B cell (primary cell): ENCODE results near the gene BHLHE40. TPM values are rescaled to one million over a fixed set of nuclear protein-coding genes. Genes with fewer than 3 reads are reported as not detected.

ENCODE experiments used
- ATAC-seq: fragments of 200-7000 bp; cut with Tn5 transposase; one replicate; pipeline ENCODE4 v1.10.0; 2021; ENCODE audit warnings: low read depth, mild to moderate bottlenecking, moderate number of reproducible peaks, moderate library complexity
- CTCF ChIA-PET: fragments of 350-600 bp; sonication (Branson Sonifier 250); formaldehyde crosslinking; loops from one replicate; lab custom pipeline; 2021; ENCODE audit warnings: antibody characterized with exemption, inconsistent platforms; lab: Charles Lee
- POLR2A ChIA-PET: fragments of 350-600 bp; sonication (Branson Sonifier 250); formaldehyde crosslinking; loops from one replicate; lab custom pipeline; 2021; ENCODE audit warnings: antibody characterized with exemption; lab: Charles Lee
- DNase-seq: peaks from one replicate; pipeline ENCODE4 v3.0.0; 2013
- H2AFZ ChIP-seq: 2 replicates; pipeline ENCODE4 v1.6.1; 2012; ENCODE audit warnings: mild to moderate bottlenecking, low read depth, low read length; ENCODE audit not compliant: insufficient read depth, poor library complexity, severe bottlenecking
- H3K27ac ChIP-seq, 2 donors: 1 replicate in 1 of 2; 2 replicates in 1 of 2; pipeline ENCODE4 v1.5.1; 2012 to 2013; ENCODE audit warnings: low read length in 2 of 2, mild to moderate bottlenecking in 2 of 2, moderate library complexity in 1 of 2
- H3K27me3 ChIP-seq, 4 experiments: fragments of 200-600 bp in 1 of 4; sonication (generic) in 1 of 4; replicated peaks in 1 of 4; 1 replicate in 2 of 4; 2 replicates in 2 of 4; pipeline versions ENCODE4 v1.6.1 to v1.7.0; 2013 to 2016; ENCODE audit warnings: low read length in 3 of 4, mild to moderate bottlenecking in 2 of 4, mixed read lengths in 1 of 4, moderate library complexity in 1 of 4; ENCODE audit not compliant: insufficient read depth in 4 of 4, control insufficient read depth in 3 of 4; ENCODE audit errors: control extremely low read depth in 1 of 4
- H3K36me3 ChIP-seq, 2 experiments: replicated peaks in 1 of 2; 1 replicate in 1 of 2; 2 replicates in 1 of 2; pipeline versions ENCODE4 v1.6.1 to v1.7.1; 2013; ENCODE audit warnings: low read length in 1 of 2; ENCODE audit not compliant: insufficient read depth in 2 of 2, control insufficient read depth in 1 of 2; ENCODE audit errors: control extremely low read depth in 1 of 2, extremely low read depth in 1 of 2
- H3K4me1 ChIP-seq, 2 donors: fragments of 200-600 bp in 1 of 2; sonication (generic) in 1 of 2; 1 replicate in 1 of 2; 2 replicates in 1 of 2; pipeline versions ENCODE4 v1.5.1 to v1.6.1; 2013 to 2017; ENCODE audit warnings: low read length in 2 of 2; ENCODE audit not compliant: control insufficient read depth in 2 of 2, insufficient read depth in 2 of 2
- H3K4me2 ChIP-seq: replicated peaks from 2 replicates; pipeline ENCODE3; 2012; ENCODE audit warnings: mild to moderate bottlenecking, low read depth, low read length; ENCODE audit not compliant: poor library complexity, severe bottlenecking
- H3K4me3 ChIP-seq, 5 experiments: fragments of 200-600 bp in 1 of 5; sonication (generic) in 1 of 5; 1 replicate in 3 of 5; 2 replicates in 2 of 5; pipeline versions ENCODE4 v1.5.1 to v1.7.0; 2011 to 2016; ENCODE audit warnings: low read length in 4 of 5, mild to moderate bottlenecking in 4 of 5, low read depth in 2 of 5, control low read depth in 1 of 5, moderate library complexity in 1 of 5; ENCODE audit not compliant: insufficient read depth in 1 of 5; ENCODE audit errors: control extremely low read depth in 1 of 5, extremely low read depth in 1 of 5
- H3K79me2 ChIP-seq: fragments of 200-600 bp; sonication (generic); one replicate; pipeline ENCODE4 v1.6.0; 2016; ENCODE audit warnings: low read length; ENCODE audit not compliant: control insufficient read depth, insufficient read depth
- H3K9ac ChIP-seq: fragments of 200-600 bp; sonication (generic); 2 replicates; pipeline ENCODE4 v1.6.1; 2017; ENCODE audit warnings: mild to moderate bottlenecking, low read length, moderate library complexity
- H3K9me3 ChIP-seq, 3 donors: one replicate each; pipeline versions ENCODE4 v1.6.1 to v1.7.1; 2013; ENCODE audit warnings: low read length in 2 of 3; ENCODE audit not compliant: control insufficient read depth in 2 of 3, insufficient read depth in 1 of 3; ENCODE audit errors: control extremely low read depth in 1 of 3
- H4K20me1 ChIP-seq: 2 replicates; pipeline ENCODE4 v1.6.0; 2012; ENCODE audit warnings: mild to moderate bottlenecking, low read length; ENCODE audit not compliant: insufficient read depth, control insufficient read depth, poor library complexity, severe bottlenecking
- H3K27ac Mint-ChIP-seq: one replicate; pipeline ENCODE4 v1.8.0; 2021; ENCODE audit warnings: mixed read lengths
- H3K27me3 Mint-ChIP-seq: one replicate; pipeline ENCODE4 v1.8.0; 2021; ENCODE audit warnings: mixed read lengths
- H3K4me1 Mint-ChIP-seq: one replicate; pipeline ENCODE4 v1.8.0; 2021; ENCODE audit warnings: mixed read lengths
- H3K4me3 Mint-ChIP-seq: one replicate; pipeline ENCODE4 v1.8.0; 2021; ENCODE audit warnings: mixed read lengths
- H3K9me3 Mint-ChIP-seq: one replicate; pipeline ENCODE4 v1.8.0; 2022; ENCODE audit warnings: mixed read lengths; ENCODE audit not compliant: insufficient read depth
- EZH2 ChIP-seq: IDR thresholded peaks from 2 replicates; pipeline ENCODE4 v1.6.1; 2012; ENCODE audit warnings: borderline replicate concordance, low read depth, mild to moderate bottlenecking, moderate library complexity, low read length; ENCODE audit not compliant: insufficient read depth, poor library complexity, severe bottlenecking
- WGBS: methylation state at CpG from one replicate; pipeline ENCODE4 v1.1.5; 2013; ENCODE audit warnings: missing lambda C conversion rate; ENCODE audit not compliant: insufficient coverage; 5-methylcytosine and 5-hydroxymethylcytosine counted together
- intact Hi-C: fragments of 100-400 bp; cut with micrococcal nuclease; formaldehyde crosslinking; loops from one replicate; pipeline ENCODE4 v1.10.0; 2022
- polyA plus RNA-seq: library from polyadenylated mRNA; depleted of rRNA; stranded (reverse); fragments of >200 nt; gene quantifications from 2 replicates; pipeline ENCODE4 v1.2.3, GENCODE V29; 2012
- total RNA-seq, 2 donors: library from RNA; stranded (reverse); fragments of 120-200 nt in 1 of 2; gene quantifications; 1 replicate in 1 of 2; 2 replicates in 1 of 2; pipeline versions ENCODE4 v1.2.3 to v1.2.4, GENCODE V29; 2013 to 2022
- TF ChIP-seq, protein P1 (sequence below): fragments of 200-600 bp; IDR thresholded peaks from one replicate; pipeline ENCODE4 v1.8.0; 2022; ENCODE audit warnings: antibody characterized with exemption, mild to moderate bottlenecking

The BHLHE40 gene
- total and polyA plus RNA-seq, 2 donors (not counting 1 experiment from before 2014, with no cell fraction given), result 26.2 to 53.8 TPM

DNA sequence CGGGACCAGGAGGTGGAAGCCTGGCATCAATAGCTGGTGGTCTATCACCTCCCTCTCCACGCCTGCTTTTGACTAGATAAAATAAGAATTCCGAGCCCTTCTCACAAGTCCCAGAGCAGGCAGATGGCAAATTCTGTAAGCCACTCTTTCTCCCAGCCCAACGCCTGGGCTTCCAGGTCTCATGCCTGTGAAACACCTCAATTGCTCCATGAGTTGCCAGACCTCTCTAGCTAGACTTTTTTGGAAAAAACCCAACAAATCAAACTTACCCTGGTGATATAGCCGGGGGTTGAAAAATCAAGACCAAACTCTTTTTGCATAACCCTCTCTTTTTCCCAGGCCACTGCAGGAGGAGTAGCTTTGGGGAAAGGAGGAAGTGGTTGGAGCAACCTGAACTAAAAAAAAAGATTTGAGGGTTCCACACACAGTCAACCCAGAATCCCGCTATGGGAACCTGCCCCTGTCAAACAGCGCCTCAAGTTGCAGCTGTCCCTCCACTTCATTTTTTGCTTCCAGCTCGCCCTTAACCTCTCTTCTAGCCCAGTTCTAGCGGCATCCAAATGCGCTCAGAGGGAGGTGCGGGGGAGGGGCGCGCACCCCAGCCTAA, 7.0 kb downstream of the BHLHE40 start:
- H3K9me3 ChIP-seq, result no peaks in the 10 kb centered on the region
- Mint-ChIP-seq H3K27me3 (no peaks in the 10 kb centered on the region), H3K27ac (peak overlapping the region; percentile 94), H3K9me3 (no peaks in the 10 kb centered on the region), H3K4me3 (peak overlapping the region; percentile 90), H3K4me1 (peaks cover 70% of the 10 kb centered on the region)
- peak overlapping the region; percentile 87 for H3K4me2 ChIP-seq
- ChIA-PET CTCF (interaction anchor here (0.7 to 6.8 kb wide), 3 partner anchors 10 to 209 kb away, joined by 3 to 53 read pairs (median 6); no protein-coding TSS in a partner anchor), POLR2A (interaction anchor here (0.6 to 2.7 kb wide), 4 partner anchors 8 to 266 kb away, joined by 6 to 13 read pairs (median 12); partner anchors contain the start of gene BHLHE40)
- no peaks in the 10 kb centered on the region for H4K20me1 ChIP-seq
- peaks cover 33% of the 10 kb centered on the region for H3K79me2 ChIP-seq
- no peaks in the 10 kb centered on the region for H3K27me3 ChIP-seq
- H3K36me3 ChIP-seq, result peaks cover 0 to 24% of the 10 kb centered on the region in 2 experiments
- peaks cover 63 to 72% of the 10 kb centered on the region in 2 donors for H3K4me1 ChIP-seq
- H3K27ac ChIP-seq, result peak overlapping the region; percentile 86 to 92
- WGBS, result 35% methylated on average over 11 of the region's 13 CpGs
- H3K4me3 ChIP-seq, result peak overlapping the region; percentile 0 to 71 (median 68)
- DNase-seq (no peak), ATAC-seq (no peak)
- peak overlapping the region; percentile 93 for H2AFZ ChIP-seq
- intact Hi-C loops, result loop anchor here (5.0 to 10.0 kb wide), 2 partner anchors 139 to 1809 kb away; partner anchors contain the start of genes ARL8B and CRBN
- H3K9ac ChIP-seq, result peak overlapping the region; percentile 84
- no peak for TF ChIP-seq EZH2
- TF ChIP-seq, protein P1, sequence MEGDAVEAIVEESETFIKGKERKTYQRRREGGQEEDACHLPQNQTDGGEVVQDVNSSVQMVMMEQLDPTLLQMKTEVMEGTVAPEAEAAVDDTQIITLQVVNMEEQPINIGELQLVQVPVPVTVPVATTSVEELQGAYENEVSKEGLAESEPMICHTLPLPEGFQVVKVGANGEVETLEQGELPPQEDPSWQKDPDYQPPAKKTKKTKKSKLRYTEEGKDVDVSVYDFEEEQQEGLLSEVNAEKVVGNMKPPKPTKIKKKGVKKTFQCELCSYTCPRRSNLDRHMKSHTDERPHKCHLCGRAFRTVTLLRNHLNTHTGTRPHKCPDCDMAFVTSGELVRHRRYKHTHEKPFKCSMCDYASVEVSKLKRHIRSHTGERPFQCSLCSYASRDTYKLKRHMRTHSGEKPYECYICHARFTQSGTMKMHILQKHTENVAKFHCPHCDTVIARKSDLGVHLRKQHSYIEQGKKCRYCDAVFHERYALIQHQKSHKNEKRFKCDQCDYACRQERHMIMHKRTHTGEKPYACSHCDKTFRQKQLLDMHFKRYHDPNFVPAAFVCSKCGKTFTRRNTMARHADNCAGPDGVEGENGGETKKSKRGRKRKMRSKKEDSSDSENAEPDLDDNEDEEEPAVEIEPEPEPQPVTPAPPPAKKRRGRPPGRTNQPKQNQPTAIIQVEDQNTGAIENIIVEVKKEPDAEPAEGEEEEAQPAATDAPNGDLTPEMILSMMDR, result no peak
